Measurements from ENCODE around the gene DNAI4. TPM values are rescaled to one million over a fixed set of nuclear protein-coding genes. Genes with fewer than 3 reads are reported as not detected.

Gene DNAI4
- total and polyA plus RNA-seq, 12 donors: 1.6 to 9.0 (median 4.3) TPM

DNA sequence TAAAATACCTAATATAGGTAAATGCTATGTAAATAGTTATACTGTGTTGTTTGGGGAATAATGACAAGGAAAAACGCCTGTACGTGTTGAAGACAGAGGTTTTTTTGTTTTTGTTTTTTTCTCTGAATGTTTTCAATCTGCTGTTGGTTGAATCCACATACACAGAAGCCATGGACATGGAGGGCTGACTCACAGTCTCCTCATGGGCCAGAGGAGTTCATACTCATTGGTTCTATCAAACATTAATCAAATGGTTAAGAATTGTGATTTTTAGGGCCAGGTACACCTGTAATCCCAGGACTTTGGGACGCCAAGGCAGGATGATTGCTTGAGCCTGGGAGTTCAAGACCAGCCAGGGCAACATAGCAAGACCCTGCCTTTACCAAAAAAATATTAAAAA is 20.7 kb upstream of the DNAI4 start:
- Histone ChIP-seq H3K4me1 (replicated peaks in 1 of 2) (peaks cover 16 to 65% of the 10 kb centered on the region in 2 donors), H3K36me3 (replicated peaks in 1 of 2) (peaks cover 0 to 34% of the 10 kb centered on the region in 2 donors), H3K27me3 (no peaks in the 10 kb centered on the region), H3K4me3 (no peak overlapping the region), H3K27ac (peak overlapping the region in 3 of 5 donors; percentile 43 to 78 (median 77)), H3K9me3 (replicated peaks in 1 of 3) (no peaks in the 10 kb centered on the region)
- intact Hi-C loops (cut with DNase I): no loop called here
- no peak for TF ChIP-seq POLR2A (IDR thresholded peaks at IDR 0.05)
- TF ChIP-seq, protein P1, sequence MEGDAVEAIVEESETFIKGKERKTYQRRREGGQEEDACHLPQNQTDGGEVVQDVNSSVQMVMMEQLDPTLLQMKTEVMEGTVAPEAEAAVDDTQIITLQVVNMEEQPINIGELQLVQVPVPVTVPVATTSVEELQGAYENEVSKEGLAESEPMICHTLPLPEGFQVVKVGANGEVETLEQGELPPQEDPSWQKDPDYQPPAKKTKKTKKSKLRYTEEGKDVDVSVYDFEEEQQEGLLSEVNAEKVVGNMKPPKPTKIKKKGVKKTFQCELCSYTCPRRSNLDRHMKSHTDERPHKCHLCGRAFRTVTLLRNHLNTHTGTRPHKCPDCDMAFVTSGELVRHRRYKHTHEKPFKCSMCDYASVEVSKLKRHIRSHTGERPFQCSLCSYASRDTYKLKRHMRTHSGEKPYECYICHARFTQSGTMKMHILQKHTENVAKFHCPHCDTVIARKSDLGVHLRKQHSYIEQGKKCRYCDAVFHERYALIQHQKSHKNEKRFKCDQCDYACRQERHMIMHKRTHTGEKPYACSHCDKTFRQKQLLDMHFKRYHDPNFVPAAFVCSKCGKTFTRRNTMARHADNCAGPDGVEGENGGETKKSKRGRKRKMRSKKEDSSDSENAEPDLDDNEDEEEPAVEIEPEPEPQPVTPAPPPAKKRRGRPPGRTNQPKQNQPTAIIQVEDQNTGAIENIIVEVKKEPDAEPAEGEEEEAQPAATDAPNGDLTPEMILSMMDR (IDR thresholded peaks at IDR 0.05): no peak
- WGBS, 4 donors: 86 to 96% (median 88%) methylated on average over 3 of the region's 3 CpGs
- peak in 1 of 7 donors; percentile 30 for DNase-seq

DNA sequence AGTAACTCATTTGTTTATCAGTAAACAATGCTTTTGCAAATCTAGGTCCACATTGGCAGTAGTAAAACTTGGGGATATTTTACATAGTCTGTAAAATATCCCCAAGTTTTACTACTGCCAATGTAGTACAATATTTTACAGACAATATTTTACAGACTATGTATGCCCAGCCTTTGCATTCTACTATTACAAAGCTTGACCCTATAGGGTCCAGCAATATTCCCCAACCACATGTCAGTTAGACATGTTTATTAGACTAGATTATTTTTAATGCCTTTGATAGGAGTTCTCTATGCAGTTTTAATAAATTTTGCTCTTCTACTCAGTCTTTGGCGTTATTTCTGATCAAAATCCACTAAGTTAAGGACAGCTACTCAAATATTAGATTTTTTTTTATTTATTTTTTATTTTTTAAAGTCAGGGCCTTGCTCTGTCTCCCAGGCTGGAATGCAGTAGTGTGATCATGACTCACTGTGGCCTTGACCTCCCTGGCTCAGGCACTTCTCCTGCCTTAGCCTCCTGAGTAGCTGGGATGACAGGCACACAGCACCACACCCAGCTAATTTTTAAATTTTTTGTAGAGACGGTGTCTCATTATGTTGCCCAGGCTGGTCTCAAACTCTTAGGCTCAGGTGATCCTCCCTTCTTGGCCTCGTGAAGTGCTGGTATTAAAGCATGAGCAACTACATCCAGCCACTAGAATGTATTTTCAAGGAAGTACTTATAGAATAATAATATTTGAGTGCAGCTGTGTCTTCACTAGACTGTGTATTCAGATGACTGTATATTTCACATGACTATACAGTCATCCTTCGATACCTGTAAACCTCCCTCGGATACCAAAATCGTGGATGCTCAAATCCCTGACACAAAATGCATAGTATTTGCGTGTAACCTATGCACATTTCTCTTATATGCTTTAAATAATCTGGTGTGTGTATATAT is 19.9 kb upstream of the DNAI4 start:
- Histone ChIP-seq H3K4me3 (no peak overlapping the region), H3K36me3 (replicated peaks in 1 of 2) (peaks cover 0 to 30% of the 10 kb centered on the region in 2 donors), H3K27me3 (no peaks in the 10 kb centered on the region), H3K9me3 (replicated peaks in 1 of 3) (no peaks in the 10 kb centered on the region), H3K4me1 (replicated peaks in 1 of 2) (peaks cover 16 to 69% of the 10 kb centered on the region in 2 donors), H3K27ac (peak overlapping the region; percentile 24 to 79 (median 77))
- peak; percentile 81 to 95 (median 91) for DNase-seq
- TF ChIP-seq POLR2A (IDR thresholded peaks at IDR 0.05): peak in 1 of 2 donors; percentile 16
- TF ChIP-seq, protein P1 (IDR thresholded peaks at IDR 0.05): no peak
- WGBS, 4 donors: 61 to 71% (median 64%) methylated on average over 7 of the region's 7 CpGs
- intact Hi-C loops (cut with DNase I): no loop called here

DNA sequence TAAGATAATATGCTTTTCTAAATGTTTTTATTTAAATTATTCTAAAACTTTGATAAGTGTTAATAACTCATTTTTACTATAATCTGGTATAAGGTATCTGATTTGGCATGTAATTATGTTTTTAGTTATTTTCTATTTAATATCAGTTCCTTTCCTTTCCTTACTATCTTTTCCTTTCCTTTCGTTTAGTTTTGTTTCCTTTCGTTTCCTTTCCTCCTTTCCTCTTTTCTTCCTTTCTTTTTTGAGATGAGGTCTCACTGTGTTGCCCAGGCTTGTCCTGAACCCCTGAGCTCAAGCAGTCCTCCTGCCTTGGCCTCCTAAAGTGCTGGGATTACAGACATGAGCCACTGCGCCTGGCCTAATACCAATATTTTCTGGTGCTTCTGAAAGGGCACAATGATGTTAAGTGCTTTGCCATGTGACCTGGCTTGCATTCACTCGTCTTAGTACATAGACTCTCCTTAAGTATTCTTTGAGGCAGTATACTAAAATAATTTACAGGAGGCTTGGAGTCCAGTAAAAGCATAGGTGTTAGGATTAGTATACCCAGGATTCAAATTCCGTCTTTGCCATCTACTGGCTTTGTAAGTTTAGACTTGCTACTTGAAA is 18.8 kb upstream of the DNAI4 start:
- peak overlapping the region in 3 of 5 donors; percentile 21 to 78 (median 77) for H3K27ac ChIP-seq
- peaks cover 16 to 80% of the 10 kb centered on the region in 2 donors for H3K4me1 ChIP-seq (replicated peaks in 1 of 2)
- 73 to 82% (median 80%) methylated on average over 5 of the region's 5 CpGs for WGBS, 4 donors
- peaks cover 0 to 19% of the 10 kb centered on the region in 2 donors for H3K36me3 ChIP-seq (replicated peaks in 1 of 2)
- no peak for TF ChIP-seq POLR2A (IDR thresholded peaks at IDR 0.05)
- TF ChIP-seq, protein P1 (IDR thresholded peaks at IDR 0.05): no peak
- intact Hi-C loops (cut with DNase I): no loop called here
- H3K27me3 ChIP-seq: no peaks in the 10 kb centered on the region
- H3K4me3 ChIP-seq: no peak overlapping the region
- no peaks in the 10 kb centered on the region for H3K9me3 ChIP-seq (replicated peaks in 1 of 3)
- peak in 2 of 7 donors; percentile 21 to 55 for DNase-seq

DNA sequence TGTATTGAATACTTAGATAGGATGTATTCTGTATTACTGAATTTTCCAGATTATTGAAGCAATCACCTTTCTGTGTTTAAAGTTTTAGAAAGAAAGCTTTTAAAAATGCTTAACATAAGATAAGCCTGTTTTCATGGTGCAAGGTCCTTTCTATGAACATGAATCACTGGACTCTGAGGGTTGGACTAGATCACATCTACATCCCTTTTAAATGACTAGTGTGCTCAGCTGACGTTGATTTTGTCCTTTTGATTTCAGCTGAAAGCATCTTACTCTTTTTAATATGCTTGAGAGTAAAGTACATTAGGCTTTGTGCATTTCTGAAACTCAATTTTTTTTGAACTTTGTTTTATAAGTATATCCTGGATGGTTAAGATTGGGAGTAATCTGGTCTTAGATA is 16.3 kb upstream of the DNAI4 start:
- Histone ChIP-seq H3K27me3 (no peaks in the 10 kb centered on the region), H3K9me3 (replicated peaks in 1 of 3) (no peaks in the 10 kb centered on the region), H3K36me3 (replicated peaks in 1 of 2) (peaks cover 0 to 4% of the 10 kb centered on the region in 2 donors), H3K4me1 (replicated peaks in 1 of 2) (peaks cover 10 to 80% of the 10 kb centered on the region in 2 donors), H3K4me3 (no peak overlapping the region), H3K27ac (peak overlapping the region in 4 of 5 donors; percentile 31 to 69 (median 40))
- TF ChIP-seq, protein P1 (IDR thresholded peaks at IDR 0.05): no peak
- TF ChIP-seq POLR2A (IDR thresholded peaks at IDR 0.05): peak in 1 of 2 donors; percentile 35
- intact Hi-C loops (cut with DNase I): no loop called here
- 38 to 52% (median 48%) methylated on average over 1 of the region's 1 CpG for WGBS, 4 donors
- DNase-seq: no peak
